GM19240 (cell line): ENCODE results near the gene KIAA1671.

Experiments
- DNase-seq: peaks from one replicate; pipeline ENCODE4 v3.0.0; 2011; ENCODE audit warnings: low spot score; ENCODE audit not compliant: insufficient read length

Gene KIAA1671

GRCh38 chr22:25039255-25039654 is 86.7 kb downstream of the KIAA1671 start:
- DNase-seq: no peak

- no peak for DNase-seq
These were observed 87.2 kb downstream of the KIAA1671 start for GRCh38 chr22:25039754-25040153.

GRCh38 chr22:25045159-25045558 is 92.6 kb downstream of the KIAA1671 start:
- no peak for DNase-seq

- DNase-seq: no peak
These were observed 95.6 kb downstream of the KIAA1671 start for GRCh38 chr22:25048071-25048470.

- peak; percentile 78 for DNase-seq
These were observed 96.4 kb downstream of the KIAA1671 start for GRCh38 chr22:25048659-25049647.

GRCh38 chr22:25049770-25050169 is 97.3 kb downstream of the KIAA1671 start:
- DNase-seq: no peak

GRCh38 chr22:25050566-25050965 is 98.0 kb downstream of the KIAA1671 start:
- no peak for DNase-seq

GRCh38 chr22:25051073-25051472 is 98.6 kb downstream of the KIAA1671 start:
- DNase-seq: no peak

- no peak for DNase-seq
These were observed 99.6 kb downstream of the KIAA1671 start for GRCh38 chr22:25051983-25052710.

GRCh38 chr22:25053153-25053805 is 100.8 kb downstream of the KIAA1671 start:
- DNase-seq: no peak

- no peak for DNase-seq
These were observed 102.5 kb downstream of the KIAA1671 start for GRCh38 chr22:25054943-25055511.

- no peak for DNase-seq
These were observed 104.7 kb downstream of the KIAA1671 start for GRCh38 chr22:25057013-25057881.

- no peak for DNase-seq
These were observed 106.9 kb downstream of the KIAA1671 start for GRCh38 chr22:25059438-25059837.

GRCh38 chr22:25060522-25061071 is 108.1 kb downstream of the KIAA1671 start:
- no peak for DNase-seq

GRCh38 chr22:25061134-25061533 is 108.6 kb downstream of the KIAA1671 start:
- DNase-seq: no peak

- DNase-seq: no peak
These were observed 109.3 kb downstream of the KIAA1671 start for GRCh38 chr22:25061605-25062376.

GRCh38 chr22:25062386-25063085 is 110.0 kb downstream of the KIAA1671 start:
- DNase-seq: no peak

- no peak for DNase-seq
These were observed 112.5 kb downstream of the KIAA1671 start for GRCh38 chr22:25064894-25065560.
